ENCODE results near the gene SRGAP3.
A peak's percentile ranks its signal among the peaks of the same experiment; 100 is the strongest.

SRGAP3 gene

DNA sequence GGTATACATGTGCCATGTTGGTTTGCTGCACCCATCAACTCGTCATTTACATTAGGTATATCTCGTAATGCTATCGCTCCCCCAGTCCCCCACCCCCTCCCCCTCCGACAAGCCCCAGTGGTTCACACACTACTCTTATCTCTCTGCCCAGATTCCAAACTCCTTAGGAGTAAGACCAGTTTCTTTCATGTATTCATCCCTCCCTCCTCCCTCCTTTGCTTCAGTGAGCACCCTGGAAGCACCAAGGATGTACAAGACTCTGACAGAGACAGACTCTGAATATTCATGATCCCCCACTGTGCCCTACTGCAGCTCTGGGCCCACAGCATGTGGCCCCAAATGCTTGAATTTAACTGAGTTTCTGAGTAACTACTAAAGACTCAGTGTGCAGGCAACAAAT is 172.4 kb downstream of the SRGAP3 start:
- DNase-seq: no peak

DNA sequence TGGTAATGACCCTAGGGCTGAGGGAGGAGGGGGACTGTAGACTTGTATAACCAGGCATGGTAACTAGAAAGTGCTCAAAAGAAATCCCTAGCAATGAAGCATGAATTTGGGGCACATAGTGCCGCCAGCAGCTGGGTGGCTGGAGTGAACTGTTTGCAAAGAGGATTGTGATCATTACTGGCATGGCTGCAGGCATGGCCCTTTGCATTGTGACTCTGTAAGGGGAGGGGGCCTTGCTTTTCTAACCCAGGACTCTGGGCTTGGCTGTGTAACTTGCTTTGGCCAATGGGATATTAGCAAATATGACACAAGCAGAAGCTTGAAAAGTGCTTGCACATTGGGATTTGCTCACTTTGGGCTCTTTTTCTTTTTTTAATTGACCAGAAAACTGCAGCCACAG is 173.7 kb downstream of the SRGAP3 start:
- DNase-seq: no peak

DNA sequence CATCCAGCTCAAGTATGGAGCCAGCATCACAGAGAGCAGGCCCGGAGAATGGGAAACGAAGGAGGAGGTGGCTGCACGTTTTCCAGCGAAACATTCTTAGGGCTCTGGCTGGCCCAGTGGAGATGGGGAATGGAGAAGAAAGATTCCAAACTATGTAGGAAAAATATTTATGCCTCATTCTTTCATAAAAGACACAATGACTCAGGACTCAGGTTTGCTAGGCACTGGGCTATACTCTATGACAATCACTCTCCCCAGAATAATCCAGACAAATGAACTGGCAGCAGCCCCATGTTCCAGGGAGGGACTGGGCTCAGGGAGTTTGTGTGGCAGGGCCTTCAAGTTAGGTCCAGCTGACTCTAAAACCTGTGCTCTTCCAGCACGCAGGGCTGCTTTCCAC is 175.4 kb downstream of the SRGAP3 start:
- DNase-seq: no peak

DNA sequence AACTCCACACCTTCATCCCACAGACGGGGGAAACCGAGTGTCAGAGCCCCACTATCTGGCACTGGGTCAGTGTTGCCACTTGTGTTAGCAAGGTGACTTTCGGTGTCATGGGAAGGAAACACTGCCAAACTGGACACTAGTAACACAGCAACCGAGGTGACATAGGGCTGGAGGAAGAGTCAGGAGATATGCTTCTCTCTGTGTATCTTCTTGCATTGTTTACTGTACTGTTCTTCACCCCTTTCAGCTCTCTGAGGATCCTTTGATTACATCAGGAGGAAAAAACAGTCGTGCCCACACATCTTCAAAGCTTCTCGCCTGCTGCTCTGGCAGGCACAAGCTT is 176.8 kb downstream of the SRGAP3 start:
- no peak for DNase-seq

DNA sequence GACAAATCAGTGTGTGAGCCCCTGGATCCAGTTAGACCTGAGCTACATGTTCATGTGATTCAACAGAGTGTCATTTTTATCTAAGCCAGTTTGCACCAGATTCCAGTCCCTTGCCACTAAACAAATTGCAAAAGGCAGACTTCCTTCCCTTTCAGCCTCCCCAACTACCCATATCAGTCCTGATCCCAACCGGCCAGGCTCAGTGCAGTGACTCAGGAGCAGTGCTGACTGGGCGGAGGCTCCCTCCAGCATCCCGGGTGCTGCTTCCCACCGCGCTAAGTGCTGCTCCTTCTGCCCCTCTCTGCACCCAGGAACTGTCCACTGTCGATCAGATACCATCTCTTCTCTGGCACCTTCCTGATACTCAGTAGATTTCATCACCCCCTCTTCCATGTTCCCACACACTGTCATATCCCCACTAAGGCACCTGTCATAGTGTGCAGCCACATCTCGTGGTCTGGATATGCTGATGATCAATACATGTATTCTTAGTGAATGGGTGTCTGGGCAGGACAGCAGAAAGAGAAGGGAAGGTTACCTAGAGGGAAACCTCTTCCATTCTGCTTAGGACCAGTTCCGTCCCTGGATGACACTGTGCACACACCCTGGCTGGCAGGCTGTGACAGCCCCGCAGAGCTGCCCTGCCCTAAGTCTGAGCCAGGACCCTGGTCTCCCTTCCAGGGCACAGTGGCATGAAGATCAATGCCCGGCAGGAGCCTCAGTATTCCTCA is 177.3 kb downstream of the SRGAP3 start:
- DNase-seq: no peak

DNA sequence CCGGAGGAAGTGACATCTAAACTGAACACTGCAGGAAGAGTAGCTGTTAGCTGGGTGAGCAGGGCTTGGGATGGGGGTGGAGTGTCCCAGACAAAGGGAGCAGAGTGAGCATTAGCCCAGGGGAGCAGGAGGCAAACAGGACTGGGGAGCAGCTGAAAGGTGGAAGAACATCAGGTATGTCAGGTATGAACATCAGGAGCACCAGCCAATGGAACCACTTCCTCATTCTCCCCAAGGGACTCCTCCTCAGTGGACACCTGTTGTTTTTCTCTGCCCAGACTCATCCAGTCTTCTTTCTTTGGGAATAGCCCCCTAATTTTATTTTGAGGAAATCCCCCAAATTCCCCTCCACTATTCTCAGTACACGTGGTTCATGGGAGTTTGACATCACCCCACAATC is 178.5 kb downstream of the SRGAP3 start:
- no peak for DNase-seq

DNA sequence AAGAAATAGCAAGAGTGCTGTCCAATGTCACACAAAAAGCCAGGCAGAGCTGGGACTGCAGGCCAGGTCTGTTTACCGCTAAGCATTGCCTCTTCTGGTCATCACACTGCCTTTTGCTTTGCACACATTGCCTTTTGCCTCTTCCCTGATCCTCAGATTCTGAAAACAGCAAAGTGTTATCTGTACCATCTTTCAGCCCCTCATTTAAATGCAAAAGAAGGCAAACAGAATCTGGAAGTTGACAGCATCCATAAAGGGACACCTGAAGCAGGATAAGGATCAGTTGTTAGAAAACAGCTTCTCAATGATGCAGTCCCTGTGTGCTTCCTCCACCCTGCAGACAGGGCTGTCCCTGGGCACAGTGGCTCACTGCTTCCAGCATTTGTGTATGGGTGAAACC is 179.5 kb downstream of the SRGAP3 start:
- DNase-seq: no peak

DNA sequence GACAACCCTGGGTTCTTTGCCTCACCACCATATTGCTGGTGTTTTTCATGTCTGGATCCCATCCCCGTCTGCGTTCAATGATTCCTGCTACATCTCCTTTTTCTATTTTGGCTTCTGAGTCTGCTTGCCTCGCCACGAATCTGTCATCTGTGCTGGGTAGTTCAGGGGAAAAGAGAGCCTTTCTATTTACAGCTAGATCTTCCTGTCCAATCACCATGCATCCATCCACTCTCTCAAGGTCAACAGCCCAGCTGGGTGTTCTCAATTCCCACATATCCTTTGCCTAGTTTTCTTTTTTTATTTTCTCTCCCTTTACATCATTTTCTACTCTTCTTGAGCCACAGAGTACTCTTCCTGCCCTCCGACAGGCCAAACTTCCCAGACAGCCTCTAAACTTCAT is 181.4 kb downstream of the SRGAP3 start:
- DNase-seq: no peak

DNA sequence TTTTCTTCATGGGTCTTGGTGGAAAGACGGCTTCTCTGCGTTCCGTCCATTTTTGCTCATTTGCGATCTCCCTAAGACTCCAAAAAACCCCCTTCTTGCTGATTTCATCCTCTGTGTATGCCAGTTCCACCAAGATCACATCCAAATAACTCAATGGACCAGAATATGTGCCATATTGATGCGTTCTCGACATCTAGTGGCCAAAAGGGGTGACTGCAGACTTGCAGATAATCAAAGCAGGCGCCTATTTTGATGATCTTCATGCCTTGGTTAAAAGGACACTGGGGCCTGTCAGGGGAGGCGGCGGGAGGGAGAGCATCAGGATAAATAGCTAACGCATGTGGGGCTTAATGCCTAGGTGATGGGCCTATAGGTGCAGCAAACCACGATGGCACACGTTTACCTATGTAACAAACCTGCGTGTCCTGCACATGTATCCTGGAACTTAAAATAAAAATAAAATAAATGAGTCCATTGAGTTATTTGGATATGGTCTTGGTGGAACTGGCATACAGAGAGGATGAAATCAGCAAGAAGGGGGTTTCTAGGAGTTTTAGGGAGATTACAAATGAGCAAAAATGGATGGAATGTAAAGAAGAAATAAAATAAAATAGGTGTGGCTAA is 182.0 kb downstream of the SRGAP3 start:
- peak; percentile 15 to 37 for DNase-seq

DNA sequence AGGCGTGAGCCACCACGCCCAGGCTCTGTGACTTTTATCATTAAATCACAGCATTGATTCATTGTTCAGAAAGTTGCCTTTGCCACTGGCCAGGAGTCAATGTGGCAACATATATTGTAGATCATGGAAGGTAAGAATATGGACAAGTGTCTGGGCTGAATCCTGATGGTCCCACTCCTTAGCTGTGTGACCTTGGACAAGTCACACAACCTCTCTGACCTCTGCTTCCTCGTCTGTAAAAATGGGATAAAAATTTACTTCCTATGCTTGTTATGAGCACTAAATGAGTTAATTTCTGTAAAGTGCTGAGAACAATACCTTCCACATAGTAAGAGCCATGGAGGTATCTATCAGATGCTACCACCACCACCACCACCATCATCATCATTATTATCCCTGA is 182.7 kb downstream of the SRGAP3 start:
- no peak for DNase-seq

DNA sequence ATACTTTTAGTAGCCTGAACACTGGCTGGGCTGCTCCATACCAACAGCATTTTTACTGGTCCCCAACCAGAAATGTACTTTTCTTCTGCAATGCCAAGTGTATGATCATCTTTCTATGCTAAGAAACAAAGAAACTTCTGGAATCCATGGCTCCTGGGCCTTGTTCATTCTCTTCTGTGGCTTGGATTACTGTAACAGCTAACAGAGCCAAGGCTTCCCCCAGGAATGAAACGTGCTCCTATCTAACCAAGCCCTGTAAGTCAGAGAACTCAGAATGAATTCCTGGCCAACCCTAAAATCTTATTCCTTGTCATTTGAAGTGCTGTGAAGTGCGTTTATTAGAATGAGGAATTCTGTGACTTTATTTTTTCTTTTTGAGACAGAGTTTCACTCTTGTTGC is 183.3 kb downstream of the SRGAP3 start:
- no peak for DNase-seq

DNA sequence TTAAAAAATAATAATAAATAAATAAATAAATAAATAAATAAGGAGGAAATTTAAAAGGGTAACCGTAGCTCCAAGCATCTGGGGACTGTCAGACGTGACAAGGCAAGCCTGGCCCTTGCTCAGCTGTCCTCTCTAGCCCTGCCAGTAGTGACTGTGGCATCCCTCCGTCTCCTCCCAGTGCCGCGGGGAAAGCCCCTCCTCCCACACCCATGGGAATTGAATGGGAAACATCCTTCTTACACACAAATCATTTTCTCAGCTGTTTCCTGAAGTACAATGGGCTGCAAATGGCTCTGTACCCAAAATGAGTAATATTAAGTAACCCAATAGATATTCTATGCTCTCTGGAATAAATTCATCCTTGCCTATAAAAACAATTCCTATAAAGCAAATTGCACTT is 184.6 kb downstream of the SRGAP3 start:
- DNase-seq: no peak

DNA sequence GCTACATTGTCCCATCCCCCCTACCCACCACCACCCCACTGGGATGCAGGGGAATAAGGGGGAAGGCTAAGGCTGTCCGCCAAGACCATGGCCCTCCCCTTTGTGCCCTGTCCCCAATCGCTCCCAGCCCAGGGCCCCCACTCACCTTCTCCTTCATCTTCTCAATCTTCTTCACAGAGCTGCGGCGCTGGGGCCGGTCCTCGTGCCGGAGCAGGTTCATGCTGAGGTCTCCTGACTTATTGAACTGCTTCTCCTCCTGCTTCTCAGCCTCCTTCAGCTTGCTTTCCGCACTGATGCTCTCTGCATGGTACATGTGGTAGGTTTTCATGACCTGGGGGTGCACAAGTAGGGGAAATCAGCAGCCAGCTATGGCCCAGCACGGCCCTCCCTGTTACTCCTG is 185.2 kb downstream of the SRGAP3 start:
- DNase-seq: no peak

DNA sequence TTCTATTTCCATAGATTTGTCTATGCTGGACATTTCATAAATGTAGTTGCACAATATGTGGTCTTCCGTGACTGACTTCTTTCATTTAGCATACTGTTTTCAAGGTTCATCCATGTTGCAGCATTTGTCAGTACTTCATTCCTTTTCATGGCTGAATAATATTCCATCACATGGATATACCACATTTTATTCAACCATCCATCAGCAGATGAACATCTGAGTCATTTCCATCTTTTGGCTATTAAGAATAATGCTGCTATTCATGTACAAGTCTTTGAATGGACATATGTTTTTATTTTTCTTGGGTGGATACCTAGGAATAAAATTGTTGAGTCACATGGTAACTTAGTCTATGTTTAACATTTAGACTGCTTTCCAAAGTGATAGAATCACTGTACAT is 186.9 kb downstream of the SRGAP3 start:
- DNase-seq: no peak

DNA sequence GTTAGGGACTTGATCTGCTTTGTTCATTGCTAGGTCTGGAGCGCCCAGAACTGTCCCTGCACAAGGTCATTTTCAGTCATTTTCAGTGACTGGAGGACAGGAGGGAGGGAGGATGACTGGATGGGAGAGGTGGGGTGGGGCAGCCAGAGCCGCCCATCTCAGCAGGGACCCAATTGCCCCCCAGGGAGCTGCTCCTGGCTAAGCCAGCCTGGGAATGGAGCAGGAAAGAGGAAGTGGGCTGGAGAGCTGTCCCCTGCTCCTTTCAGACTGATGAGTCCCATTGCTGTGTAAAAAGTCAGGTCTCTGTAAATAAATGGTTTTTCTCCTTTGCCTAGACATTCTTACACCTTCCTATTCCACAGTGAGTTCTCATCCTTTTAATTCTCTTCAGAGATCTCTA is 187.8 kb downstream of the SRGAP3 start:
- no peak for DNase-seq

DNA sequence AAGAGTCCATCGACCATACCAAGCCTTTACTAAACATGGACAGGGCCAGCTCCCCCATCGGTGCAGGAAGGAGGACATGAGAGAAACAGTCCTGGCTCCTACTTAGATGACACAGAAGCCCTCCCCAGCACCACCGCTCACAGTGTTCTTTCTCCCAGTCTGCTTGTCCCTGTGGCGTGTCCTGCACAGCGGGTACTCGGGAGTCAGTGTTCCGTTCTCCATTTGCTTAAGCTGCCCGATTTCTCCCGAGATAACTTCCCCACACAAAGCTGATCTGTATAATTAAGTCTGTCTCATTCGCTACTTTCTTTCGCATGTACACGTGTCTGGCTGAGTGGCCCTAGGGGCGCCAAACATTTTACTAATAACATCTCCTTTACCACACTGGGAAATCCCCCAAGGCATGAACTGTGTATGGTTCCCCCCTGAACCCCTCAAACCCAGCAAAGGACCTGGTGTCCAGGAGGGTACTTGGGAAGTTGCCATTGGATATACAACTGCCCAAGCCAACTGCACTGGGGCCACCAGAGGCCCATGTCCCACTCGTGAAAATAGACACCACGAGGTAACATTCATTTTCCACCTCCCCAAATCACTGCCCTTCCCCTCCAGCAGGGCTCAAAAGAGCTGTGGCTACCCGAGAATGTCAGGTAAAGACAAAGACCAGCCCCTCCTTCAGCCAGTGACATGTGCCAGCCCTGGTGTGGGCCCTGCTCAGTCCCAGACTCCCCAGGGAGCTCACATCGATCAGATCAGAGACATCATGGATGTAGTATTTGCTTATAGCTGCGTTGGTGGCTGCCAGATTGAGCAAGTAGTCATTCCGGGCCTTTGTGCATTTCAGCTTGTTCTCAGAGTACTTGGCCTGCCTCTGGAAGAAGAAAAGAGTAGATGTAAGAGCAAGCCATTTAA is 189.7 kb downstream of the SRGAP3 start:
- no peak for DNase-seq

DNA sequence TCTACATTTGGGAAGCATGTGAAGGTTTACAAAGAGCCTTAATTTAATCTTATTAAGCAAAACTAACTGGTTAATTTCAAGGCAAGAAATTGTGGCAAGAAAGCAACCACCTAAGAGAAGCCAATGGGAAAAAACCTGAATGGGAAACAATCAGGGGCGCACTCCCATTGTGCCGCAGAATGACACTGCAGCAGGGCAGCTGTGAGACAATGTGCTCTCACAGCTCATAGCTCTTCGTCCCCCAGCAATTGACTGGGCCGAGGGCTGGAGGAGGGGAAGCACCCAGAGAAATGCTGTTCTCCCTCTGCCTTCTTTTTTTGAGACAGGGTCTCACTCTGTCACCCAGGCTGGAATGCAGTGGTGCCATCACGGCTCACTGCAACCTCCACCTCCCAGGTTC is 192.9 kb downstream of the SRGAP3 start:
- no peak for DNase-seq

DNA sequence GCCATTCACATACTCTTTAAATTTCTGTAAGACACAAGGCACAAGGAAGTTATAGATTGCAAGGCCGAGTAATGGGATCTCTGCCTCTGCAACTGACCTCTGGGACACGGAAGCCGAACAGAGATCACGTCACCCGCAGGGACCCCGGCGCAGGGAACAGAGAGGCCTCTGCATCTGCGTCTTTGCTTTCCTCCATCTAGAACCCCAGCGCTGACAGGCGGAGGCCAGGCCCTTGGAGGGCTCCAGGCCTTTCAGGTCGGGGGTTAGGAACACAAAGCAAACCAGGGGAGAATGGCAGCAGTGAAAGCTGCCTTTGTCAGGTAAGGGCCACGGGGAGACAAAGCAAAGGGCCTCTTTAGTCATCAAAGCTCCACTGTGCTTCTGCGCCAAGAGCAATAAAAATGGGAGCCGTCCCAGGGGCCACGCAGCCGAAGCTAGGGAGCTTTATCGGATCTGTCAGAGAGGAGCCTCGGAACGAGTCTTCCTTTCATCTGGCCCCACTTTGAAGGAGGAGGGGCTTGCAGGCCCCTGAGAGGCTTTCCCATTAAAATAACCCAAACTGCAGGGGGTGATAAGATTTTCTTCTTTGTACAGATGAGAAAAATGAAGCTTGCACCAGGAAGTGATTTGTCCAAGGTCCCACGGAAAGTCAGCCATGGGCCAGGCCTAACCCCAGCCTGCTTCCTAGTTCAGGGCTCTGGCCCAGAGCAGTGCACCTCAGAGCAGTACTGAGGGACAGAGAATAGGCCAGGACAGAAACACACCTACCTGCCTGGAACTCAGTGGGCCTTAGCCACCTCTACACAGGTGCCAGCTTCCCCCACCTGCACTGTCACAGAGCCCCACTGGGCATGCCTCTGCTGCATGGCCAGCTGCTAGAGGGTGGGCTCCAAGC is 201.7 kb downstream of the SRGAP3 start:
- no peak for DNase-seq

DNA sequence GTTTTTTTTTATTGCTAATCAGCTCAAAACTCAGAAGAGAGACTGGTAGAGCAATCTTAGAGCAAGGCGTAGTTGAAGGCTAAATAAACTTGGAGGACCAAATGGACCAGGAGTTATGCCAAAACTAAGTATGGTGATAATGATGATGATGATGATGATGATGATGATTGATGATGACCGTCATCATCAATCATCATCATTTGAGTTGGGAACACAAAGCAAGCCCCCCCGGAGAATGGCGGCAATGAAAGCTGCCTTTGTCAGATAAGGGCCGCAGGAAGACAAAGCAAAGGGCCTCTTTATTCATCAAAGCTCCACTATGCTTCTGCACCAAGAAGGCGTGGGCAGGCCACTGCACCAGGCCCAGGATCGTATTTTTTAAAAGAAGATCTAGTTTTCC is 204.1 kb downstream of the SRGAP3 start:
- no peak for DNase-seq

DNA sequence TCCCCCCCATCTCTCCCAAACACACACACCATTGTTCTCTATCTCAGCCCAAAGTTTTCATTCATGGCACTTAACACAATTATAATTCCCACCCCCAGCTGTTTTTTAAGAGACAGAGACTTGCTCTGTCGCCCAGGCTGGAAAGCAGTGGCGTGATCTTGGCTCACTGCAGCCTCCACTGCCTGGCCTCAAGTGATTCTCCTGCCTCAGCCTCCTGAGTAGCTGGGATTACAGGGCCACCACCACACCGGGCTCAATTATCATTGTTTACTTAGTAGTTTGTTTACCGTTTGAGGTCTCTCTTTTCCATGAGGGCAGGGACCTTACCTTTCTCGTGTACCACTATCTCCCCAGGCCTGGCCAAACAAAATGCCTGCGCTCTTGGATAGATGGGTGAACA is 206.4 kb downstream of the SRGAP3 start:
- DNase-seq: no peak

DNA sequence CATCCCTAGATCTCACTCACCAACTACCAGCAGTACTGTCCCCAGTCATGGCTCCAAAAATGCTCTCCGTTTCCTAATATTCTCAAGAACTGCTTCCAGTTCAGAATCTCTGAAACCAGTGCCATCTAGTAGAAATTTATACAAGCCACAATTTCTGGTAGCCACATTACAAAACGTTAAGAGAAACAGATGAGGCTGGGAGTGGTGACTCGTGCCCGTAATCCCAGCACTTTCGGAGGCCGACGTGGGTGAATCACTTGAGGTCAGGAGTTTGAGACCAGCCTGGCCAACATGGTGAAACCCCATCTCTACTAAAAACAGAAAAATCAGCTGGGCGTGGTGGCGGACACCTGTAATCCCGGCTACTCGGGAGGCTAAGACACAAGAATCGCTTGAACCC is 207.8 kb downstream of the SRGAP3 start:
- no peak for DNase-seq

DNA sequence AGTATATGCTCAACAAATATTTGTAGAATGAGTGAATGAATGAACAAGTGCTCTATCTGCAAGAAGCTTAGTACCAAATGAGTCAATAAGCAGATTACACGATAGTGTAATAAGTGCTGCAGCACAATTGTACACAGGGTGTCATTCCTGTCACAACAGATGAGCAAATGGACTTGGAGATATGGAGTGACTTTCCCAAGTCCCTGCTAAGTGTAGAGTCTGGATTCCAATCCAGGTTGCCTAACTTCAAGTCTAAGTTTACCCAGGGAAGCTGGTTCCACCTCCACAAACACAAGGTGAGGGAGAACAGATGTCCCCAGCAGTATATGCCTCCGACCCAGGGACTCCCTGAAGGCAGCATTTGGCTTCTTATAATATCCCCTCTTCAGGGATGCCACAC is 208.4 kb downstream of the SRGAP3 start:
- no peak for DNase-seq

DNA sequence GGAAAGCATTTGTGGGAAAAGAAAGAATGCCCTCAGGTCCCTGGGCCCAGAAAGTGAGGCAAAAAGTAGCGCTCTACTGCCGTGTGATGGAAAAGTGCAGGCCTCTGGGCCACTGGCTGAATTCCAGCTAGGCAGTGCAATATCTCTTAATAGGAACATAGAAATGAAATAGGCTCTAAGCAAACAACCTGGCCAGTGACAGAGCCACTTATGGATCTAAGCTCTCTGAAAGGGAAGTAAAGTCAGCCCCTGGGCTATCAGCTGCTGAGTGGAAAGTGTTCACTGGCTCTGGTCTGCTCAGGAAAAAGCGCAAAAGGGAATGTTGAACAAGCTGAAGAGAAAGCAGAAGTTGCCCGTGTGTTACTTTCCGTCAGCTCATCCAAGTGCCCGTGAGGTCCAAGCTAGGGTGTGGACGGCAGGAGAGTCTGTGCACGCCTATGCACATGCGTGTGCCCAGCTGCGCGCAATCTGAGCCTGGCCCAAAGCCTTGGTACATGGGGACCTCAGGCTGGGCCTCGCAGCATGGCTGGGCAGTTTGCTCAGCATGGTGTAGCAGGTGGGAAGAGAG is 212.2 kb downstream of the SRGAP3 start:
- DNase-seq: no peak

Measured in activated CD4-positive, alpha-beta T cell treated with anti-CD3 and anti-CD28 coated beads, Interleukin-2, amount 50 U/mL, for 48 hours (primary cell).